ENCODE measurements around the gene SCAF11.
"Not testable (repeated sequence)": the region's sequence is repeated elsewhere in the genome, so short reads cannot be mapped to it uniquely, and the experiment has no call there.

DNA sequence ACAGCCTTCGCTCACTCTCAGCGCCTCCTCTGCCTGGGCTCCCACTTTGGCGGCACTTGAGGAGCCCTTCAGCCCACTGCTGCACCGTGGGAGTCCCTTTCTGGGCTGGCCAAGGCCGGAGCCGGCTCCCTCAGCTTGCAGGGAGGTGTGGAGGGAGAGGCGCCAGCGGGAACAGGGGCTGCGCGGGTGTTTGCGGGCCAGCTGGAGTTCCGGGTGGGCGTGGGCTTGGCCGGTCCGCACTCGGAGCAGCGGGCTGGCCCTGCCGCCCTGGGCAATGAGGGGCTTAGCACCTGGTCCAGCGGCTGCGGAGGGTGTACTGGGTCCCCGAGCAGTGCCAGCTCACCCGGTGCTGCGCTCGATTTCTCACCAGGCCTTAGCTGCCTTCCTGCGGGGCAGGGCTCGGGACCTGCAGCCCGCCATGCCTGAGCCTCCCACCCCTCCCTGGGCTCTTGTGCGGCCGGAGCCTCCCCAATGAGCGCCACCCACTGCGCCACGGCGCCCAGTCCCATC lies 27.5 kb upstream of the SCAF11 start:
- TF ChIP-seq EZH2 (IDR thresholded peaks at IDR 0.05; ENCODE audit: low read length, unreplicated experiment); EZH2phosphoT487 (IDR thresholded peaks at IDR 0.05; ENCODE audit: borderline replicate concordance, low read length): not testable (repeated sequence)
- TF ChIP-seq, protein P1, sequence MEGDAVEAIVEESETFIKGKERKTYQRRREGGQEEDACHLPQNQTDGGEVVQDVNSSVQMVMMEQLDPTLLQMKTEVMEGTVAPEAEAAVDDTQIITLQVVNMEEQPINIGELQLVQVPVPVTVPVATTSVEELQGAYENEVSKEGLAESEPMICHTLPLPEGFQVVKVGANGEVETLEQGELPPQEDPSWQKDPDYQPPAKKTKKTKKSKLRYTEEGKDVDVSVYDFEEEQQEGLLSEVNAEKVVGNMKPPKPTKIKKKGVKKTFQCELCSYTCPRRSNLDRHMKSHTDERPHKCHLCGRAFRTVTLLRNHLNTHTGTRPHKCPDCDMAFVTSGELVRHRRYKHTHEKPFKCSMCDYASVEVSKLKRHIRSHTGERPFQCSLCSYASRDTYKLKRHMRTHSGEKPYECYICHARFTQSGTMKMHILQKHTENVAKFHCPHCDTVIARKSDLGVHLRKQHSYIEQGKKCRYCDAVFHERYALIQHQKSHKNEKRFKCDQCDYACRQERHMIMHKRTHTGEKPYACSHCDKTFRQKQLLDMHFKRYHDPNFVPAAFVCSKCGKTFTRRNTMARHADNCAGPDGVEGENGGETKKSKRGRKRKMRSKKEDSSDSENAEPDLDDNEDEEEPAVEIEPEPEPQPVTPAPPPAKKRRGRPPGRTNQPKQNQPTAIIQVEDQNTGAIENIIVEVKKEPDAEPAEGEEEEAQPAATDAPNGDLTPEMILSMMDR (conservative IDR thresholded peaks at IDR 0.05; ENCODE audit: low read depth, low read length), result not testable (repeated sequence)
